Activated gamma-delta T cell treated with anti-CD3 and anti-CD28 coated beads, Interleukin-2, amount 50 U/mL, for 16 hours (primary cell): ENCODE data around the gene JAKMIP3.

Experiments
- DNase-seq: peaks from one replicate; pipeline ENCODE4 v3.0.0-alpha.2; 2020; ENCODE audit warnings: low read depth

The JAKMIP3 gene

GRCh38 chr10:132098539-132099388, 33.0 kb downstream of the JAKMIP3 start:
- no peak for DNase-seq

DNA sequence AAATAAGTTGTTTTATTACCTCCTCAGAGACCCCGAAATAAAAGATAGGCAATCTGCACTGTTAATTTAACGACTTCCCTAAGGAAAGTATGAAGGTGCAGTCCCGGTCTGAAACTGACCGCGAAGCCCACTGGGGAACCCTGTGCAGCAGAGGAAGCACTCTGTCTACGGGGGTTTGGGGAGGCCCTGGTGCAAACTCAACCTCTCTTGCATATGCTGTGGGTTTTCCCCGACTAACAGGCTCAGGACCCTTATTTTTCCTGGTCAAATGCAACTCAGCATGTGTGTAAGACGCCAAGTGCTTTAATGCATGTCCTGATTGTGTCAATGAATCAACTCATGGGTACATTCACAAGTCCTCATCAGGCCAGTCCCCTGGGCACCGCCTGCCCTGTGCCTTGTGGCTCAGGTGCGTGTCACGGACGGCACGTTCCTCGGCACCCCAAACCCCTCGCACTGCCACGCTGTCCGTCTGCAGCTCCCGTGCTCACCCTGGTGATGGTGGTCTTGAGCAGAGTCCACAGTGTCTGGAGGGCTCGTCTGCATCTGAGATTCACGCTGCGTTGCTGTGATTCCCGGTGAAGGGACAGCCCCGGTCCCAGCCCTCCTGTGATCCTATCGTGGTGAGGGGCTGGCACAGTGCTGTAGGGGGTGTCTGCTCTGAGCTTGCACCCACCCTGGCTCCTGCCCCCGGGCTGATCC, 33.8 kb downstream of the JAKMIP3 start:
- no peak for DNase-seq

- no peak for DNase-seq
Measured at GRCh38 chr10:132100091-132100481, 34.3 kb downstream of the JAKMIP3 start.

DNA sequence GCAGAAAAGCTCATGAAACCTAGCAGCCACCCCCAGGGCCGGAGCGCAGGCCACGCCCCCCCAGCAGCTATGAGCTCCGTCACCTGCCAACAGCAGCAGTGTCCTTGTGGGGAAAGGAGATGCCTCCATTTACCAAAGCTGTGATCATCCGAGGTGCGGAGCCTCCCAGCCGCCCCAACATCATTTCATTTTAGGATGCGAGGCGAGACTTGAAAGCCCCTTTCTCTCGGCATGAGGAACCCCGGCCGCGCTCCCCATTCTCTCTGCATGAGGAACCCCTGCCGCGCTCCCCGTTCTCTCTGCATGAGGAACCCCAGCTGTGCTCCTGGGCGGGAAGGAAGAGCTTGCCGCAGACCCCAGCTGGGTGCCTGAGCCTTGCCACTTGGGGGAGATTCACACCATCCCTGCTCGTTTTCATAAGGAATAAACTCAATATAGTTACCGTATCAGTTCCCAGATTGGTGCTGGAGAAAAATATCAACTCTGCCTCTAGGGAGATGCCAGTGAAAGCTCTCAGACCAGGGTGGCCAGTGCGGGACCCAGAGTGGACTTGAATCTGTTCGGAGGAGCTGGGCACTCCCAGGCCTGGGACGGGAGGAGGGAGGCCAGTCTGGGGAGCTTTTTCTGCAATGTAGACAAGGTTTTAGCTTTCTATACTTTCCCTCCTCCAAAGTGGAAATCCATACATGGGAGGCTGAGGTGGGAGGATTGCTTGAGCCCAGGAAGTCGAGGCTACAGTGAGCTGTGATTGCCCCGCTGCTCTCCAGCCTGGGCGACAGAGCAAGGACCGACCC, 35.0 kb downstream of the JAKMIP3 start:
- no peak for DNase-seq

DNA sequence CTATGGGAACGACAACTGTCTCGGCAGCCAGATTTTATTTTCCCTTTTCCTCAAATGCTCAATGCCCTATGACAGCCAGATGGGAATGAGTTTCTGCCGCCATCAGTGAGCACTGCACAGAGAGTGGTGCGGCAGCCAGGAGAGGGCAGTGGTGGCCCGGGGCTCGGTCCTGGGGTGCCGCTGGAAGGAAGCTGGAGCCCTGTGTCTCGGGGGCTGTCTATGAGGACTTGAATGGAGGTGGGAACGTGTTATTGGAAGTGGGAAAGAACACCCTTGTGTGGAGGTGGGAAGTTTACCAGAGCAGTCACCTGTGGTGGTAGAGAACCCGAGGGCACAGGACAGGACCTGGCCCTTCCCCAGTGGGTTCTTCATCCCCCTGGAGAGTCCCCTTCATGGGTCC, 35.8 kb downstream of the JAKMIP3 start:
- DNase-seq, result no peak

DNA sequence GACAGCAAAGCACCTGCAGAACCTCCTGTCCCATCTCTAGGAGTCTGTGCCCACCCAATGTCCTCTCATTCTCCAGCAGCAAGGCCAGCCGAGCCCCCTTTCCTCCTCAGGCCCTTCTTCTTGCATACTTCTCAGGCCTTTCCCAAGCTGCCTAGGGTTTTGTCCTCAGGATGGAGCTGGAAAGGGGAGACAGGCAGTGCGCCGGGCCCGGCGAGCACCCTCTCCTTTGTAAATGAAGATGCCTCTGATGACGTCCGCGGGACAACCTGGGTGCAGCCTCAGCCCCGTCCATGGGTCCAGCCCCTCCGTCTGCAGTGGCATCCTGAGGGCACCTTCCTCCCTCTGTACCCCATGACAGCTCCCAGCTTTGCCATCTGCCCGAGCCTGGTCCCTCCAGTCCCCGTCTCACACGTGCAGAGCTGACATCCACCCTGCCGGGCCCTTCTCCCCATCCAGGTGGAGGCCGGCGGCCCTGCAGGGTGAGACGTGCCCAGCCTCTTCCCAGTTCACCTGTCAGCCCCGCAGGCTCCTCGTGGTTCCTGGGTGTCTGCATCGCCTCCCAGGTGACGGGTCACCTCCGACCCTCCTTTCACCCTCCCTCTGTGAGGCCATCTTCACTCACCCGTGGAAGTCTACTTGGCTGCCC, 36.4 kb downstream of the JAKMIP3 start:
- no peak for DNase-seq

DNA sequence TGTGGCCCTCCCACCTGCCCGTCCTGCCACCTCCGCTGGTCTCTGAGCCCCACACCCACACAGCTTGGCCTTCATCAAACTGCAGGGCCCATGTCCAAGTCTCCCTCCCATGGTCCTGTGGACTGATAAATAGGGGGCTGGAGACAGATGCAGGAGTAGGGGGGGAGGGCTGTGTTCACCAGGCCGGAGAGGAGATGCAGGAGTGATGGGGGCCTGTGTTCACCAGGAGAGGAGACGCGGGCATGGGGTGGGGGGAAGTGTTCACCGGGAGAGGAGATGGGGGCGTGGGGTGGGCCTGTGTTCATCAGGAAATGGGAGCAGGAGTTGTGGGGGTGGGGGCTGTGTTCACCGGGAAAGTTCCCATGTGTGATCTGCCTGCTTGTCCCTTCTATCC, 37.0 kb downstream of the JAKMIP3 start:
- no peak for DNase-seq

GRCh38 chr10:132103116-132103910, 37.6 kb downstream of the JAKMIP3 start:
- DNase-seq, result no peak

DNA sequence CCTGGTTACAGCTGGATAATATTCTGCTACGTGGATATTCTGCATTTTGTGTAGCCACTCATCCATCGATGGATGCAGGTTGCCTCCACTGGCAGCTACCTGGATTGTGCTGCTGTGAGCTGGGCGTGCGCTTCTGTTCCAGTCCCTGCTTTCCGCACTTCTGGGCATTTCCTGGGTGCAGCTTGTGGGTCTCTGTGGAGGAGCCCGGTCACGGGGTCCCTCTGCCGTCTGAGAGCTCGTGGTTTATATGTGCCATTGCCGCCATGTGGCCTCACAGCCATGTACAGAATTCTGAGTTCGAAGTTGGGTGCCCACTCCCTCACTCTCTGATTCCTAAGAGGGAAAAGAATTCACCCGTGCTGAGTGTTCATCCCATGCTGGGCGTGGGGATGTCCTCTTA, 38.3 kb downstream of the JAKMIP3 start:
- no peak for DNase-seq

- DNase-seq, result no peak
Measured at GRCh38 chr10:132104471-132105301, 38.9 kb downstream of the JAKMIP3 start.

GRCh38 chr10:132105302-132105995, 39.7 kb downstream of the JAKMIP3 start:
- no peak for DNase-seq

DNA sequence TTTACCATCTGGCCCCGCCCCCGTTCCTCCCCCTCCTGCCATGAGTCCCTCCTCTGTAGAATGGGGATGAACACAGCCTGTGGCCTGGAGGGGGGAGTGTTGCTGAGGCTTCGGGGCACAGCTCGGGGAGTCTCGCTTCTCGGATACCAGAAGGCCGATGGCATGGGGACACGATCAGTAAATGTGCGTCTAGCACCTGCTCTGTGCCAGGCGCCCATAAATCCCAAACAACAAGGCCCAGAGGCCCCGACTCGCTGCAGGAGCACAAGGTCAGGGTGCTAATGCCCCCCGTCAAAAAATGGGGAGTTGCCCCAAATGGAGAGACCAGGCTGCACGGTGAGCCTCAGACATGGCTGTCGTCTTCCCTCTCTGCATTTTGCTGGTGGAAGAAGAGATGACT, 40.7 kb downstream of the JAKMIP3 start:
- no peak for DNase-seq

DNA sequence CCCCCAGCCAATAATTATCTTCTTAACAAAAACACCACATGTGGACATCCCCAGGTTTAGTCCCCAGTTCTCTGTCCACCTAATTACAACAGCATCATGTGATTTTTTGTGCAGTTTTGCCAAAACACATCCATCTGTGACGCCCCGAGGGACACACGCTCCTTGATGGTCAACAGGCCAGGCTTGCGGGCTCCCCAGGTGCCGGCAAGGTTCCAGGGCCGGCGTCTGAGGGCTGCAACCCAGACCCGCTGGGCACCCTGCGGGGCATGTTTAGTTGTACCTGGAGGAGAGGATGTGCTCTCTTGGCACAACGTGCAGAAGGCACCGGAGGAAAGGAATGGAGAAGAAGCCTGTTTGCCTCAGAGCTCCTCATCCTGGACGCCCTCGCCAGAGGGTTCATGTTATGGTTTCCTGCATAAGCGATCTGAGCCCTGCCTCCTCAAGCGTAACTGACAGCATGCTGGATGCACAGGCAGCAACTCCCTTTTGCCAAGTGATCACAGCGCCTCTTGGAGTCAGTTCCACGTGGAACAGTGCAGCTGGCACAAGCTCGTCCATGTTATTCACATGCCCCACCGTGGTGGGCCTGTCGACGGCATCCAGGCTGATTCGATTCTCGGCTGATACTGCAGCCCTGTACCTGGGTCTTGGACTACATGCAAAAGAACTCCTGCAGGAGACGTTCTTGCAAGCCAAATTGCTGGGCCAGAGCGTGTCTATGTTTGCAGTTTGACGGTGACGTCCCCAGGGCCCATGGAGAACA, 41.6 kb downstream of the JAKMIP3 start:
- no peak for DNase-seq

DNA sequence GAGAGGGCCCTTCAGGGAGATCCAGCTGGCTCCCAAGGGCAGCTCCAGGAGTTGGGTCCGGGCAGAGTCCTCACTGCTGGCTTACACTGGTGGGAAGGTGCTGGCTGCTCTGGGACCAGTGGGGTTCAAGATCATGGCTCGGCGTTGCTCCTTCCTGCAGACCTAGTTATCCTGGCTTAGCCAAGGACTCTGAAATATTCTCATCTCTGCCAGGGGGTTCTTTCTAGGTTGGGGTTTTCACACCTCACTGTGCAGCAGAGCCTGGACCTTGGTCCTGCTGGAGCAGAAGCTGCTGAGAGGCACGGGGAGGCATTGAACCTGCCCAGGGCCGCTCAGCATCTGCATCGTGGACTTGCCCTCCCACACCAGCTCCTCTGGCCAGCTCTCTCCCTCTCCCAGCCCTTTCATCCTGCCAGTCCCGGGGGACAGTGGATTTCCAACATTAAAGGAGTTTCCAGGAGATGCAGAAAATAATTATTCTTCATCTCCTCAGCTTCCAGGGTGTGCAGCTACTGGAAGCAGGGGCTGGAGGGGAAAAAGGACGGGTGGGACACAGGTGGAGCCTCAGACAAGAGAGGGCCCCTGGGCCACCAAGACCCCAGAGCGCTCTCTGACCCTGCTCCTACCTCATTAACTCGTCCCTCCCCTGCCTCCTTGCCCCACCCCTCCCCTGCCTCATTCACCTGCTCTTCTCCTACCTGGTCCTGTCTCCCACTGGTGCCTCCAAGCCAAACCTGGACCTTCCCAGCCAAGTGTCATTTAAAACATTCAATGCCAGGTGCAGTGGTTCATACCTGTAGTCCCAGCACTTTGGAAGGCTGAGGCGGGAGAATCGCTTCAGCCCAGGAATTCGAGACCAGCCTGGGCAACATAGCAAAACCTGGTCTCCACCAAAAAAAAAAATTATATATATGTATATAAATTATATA, 42.5 kb downstream of the JAKMIP3 start:
- no peak for DNase-seq

DNA sequence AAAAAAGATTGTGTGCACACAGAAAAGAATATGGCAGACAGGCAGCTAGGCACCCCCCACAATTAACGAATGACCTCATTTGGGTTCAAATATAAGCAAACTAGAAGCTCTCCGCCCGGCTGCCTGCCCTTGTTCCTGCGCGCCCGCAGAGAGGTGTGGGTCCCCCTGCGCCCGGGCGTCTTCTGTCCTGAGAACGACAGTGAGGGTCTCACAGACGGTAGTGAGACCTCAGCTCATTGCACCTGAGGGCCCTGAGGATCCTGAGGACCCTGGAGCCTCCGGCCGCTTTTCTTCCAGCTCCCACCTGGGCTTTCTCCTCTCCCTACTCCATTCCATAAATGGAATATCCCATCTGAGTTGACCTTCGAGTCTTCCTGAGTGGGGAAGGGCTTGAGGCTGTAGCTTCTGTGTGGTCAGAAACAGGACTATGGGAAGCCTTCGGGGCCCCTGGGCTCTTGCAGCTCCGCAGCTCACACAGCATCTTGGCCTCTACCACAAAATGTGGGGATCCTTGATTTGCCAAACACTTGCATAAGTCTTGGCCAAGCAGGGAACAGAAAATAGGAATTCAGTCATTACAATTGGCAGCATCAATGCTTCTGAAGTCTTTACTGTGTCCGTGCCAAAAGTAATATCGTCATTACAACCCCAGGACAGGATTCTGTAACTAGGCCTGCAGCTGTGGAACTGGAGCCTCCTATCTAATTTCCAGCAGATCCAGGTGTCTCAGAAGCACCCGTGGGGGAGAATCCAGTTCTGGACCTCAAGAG, 43.8 kb downstream of the JAKMIP3 start:
- DNase-seq, result no peak

DNA sequence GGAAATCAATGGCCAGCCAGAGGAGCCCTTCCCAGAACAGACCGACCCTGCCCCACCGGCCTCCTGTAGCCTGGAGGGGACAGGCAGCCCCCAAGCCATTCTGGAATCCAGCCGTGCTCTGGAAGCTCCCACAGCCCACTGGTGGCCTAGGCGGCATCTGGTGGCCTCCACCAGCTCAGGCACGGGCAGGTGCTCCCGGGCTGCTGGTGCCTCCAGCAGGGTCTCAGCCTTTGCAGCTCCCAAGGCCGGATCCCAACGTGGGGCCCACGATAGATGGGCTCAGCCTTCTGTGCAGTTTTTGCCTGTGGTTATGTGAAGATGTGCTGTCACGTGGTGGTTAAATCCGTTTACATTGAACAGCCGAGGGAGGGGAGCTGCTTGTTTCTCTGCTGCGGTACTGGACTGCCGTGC, 44.4 kb downstream of the JAKMIP3 start:
- no peak for DNase-seq

GRCh38 chr10:132110713-132111112, 45.0 kb downstream of the JAKMIP3 start:
- DNase-seq, result no peak
